ENCODE results near the gene USP4.

GRCh38 chr3:49385617-49386016 lies 45.8 kb upstream of the USP4 start:
- TF ChIP-seq CTCF (IDR thresholded peaks at IDR 0.05) = no peak
- no peak for TF ChIP-seq POLR2A (IDR thresholded peaks at IDR 0.05)

All from esophagus squamous epithelium (tissue), 4 donors.